ENCODE data around the gene CAPS. TPM values are rescaled to one million over a fixed set of nuclear protein-coding genes. Genes with fewer than 3 reads are reported as not detected.
A peak's percentile ranks its signal among the peaks of the same experiment; 100 is the strongest.

The CAPS gene
- total RNA-seq, 1 experiment from 2014 or later, result 0.92 TPM

- Histone ChIP-seq H3K4me1 (ENCODE audit: insufficient read depth, low read length, poor library complexity, severe bottlenecking) (peaks cover 33% of the 10 kb centered on the region), H3K36me3 (ENCODE audit: insufficient read depth, low read length, poor library complexity, severe bottlenecking) (peaks cover 6% of the 10 kb centered on the region), H3K4me3 (ENCODE audit: low read depth, low read length, poor library complexity, severe bottlenecking) (no peak overlapping the region), H3K27ac (ENCODE audit: low read depth, low read length, poor library complexity, severe bottlenecking) (peak overlapping the region; percentile 38), H3K9me3 (ENCODE audit: low read depth, low read length, poor library complexity, severe bottlenecking) (no peaks in the 10 kb centered on the region), H3K27me3 (replicated peaks; ENCODE audit: insufficient read depth, low read depth, low read length, poor library complexity) (no peaks in the 10 kb centered on the region)
- TF ChIP-seq CTCF (conservative IDR thresholded peaks at IDR 0.05; ENCODE audit: low read depth, low read length) (no peak), EZH2 (IDR thresholded peaks at IDR 0.05; ENCODE audit: borderline replicate concordance, low read depth, low read length, poor library complexity, severe bottlenecking) (no peak)
- BruUV-seq (replicated peaks), result no TSS peak
- DNase-seq (ENCODE audit: low spot score), result no peak
- ChIA-PET POLR2A (ENCODE audit: low non-redundant PET) (no interaction called here), CTCF (interaction anchor here (1.9 kb wide), 1 partner anchor 143 kb away, joined by 6 read pairs; no protein-coding TSS in a partner anchor)
- intact Hi-C loops (cut with micrococcal nuclease; ENCODE audit: unreplicated experiment), result no loop called here
Observed at GRCh38 chr19:5947435-5947834, 33.4 kb downstream of the CAPS start.

- TF ChIP-seq EZH2 (IDR thresholded peaks at IDR 0.05; ENCODE audit: borderline replicate concordance, low read depth, low read length, poor library complexity, severe bottlenecking) (no peak), CTCF (conservative IDR thresholded peaks at IDR 0.05; ENCODE audit: low read depth, low read length) (no peak)
- peaks cover 43% of the 10 kb centered on the region for H3K4me1 ChIP-seq (ENCODE audit: insufficient read depth, low read length, poor library complexity, severe bottlenecking)
- POLR2A ChIA-PET (ENCODE audit: low non-redundant PET), result no interaction called here
Observed at GRCh38 chr19:5948752-5949564, 34.9 kb downstream of the CAPS start.

GRCh38 chr19:5949792-5950305 is 35.8 kb downstream of the CAPS start:
- Histone ChIP-seq H3K36me3 (ENCODE audit: insufficient read depth, low read length, poor library complexity, severe bottlenecking) (peaks cover 6% of the 10 kb centered on the region), H3K4me1 (ENCODE audit: insufficient read depth, low read length, poor library complexity, severe bottlenecking) (peaks cover 52% of the 10 kb centered on the region), H3K27me3 (replicated peaks; ENCODE audit: insufficient read depth, low read depth, low read length, poor library complexity) (no peaks in the 10 kb centered on the region), H3K27ac (ENCODE audit: low read depth, low read length, poor library complexity, severe bottlenecking) (peak overlapping the region; percentile 63), H3K9me3 (ENCODE audit: low read depth, low read length, poor library complexity, severe bottlenecking) (no peaks in the 10 kb centered on the region), H3K4me3 (ENCODE audit: low read depth, low read length, poor library complexity, severe bottlenecking) (no peak overlapping the region)
- CTCF ChIA-PET, result interaction anchor here (0.6 to 1.5 kb wide), 2 partner anchors 18 to 1158 kb away, joined by 5 read pairs; partner anchors contain the start of gene FEM1A
- POLR2A ChIA-PET (ENCODE audit: low non-redundant PET), result no interaction called here
- BruUV-seq (replicated peaks), result no TSS peak
- DNase-seq (ENCODE audit: low spot score), result no peak
- intact Hi-C loops (cut with micrococcal nuclease; ENCODE audit: unreplicated experiment), result no loop called here
- TF ChIP-seq CTCF (conservative IDR thresholded peaks at IDR 0.05; ENCODE audit: low read depth, low read length) (no peak), EZH2 (IDR thresholded peaks at IDR 0.05; ENCODE audit: borderline replicate concordance, low read depth, low read length, poor library complexity, severe bottlenecking) (no peak)

More at GRCh38 chr19:5948752-5949564, 34.9 kb downstream of the CAPS start:
- intact Hi-C loops (cut with micrococcal nuclease; ENCODE audit: unreplicated experiment), result no loop called here
- H3K4me3 ChIP-seq (ENCODE audit: low read depth, low read length, poor library complexity, severe bottlenecking), result no peak overlapping the region
- no peaks in the 10 kb centered on the region for H3K27me3 ChIP-seq (replicated peaks; ENCODE audit: insufficient read depth, low read depth, low read length, poor library complexity)
- CTCF ChIA-PET, result interaction anchor here (0.6 to 1.9 kb wide), 4 partner anchors 19 to 1158 kb away, joined by 3 to 6 read pairs (median 5); partner anchors contain the start of gene FEM1A
- H3K27ac ChIP-seq (ENCODE audit: low read depth, low read length, poor library complexity, severe bottlenecking), result peak overlapping the region; percentile 63
- H3K36me3 ChIP-seq (ENCODE audit: insufficient read depth, low read length, poor library complexity, severe bottlenecking), result peaks cover 6% of the 10 kb centered on the region
- peak; percentile 40 for DNase-seq (ENCODE audit: low spot score)
- H3K9me3 ChIP-seq (ENCODE audit: low read depth, low read length, poor library complexity, severe bottlenecking), result no peaks in the 10 kb centered on the region
- no TSS peak for BruUV-seq (replicated peaks)
